Neuron (in vitro differentiated cells): ENCODE measurements around the gene F2RL2.

Source experiments
- H2AFZ ChIP-seq: one replicate; pipeline ENCODE4 v1.6.1; 2013; ENCODE audit warnings: low read depth, mild to moderate bottlenecking, inconsistent platforms, low read length, moderate library complexity
- H3K27me3 ChIP-seq: one replicate; pipeline ENCODE4 v1.6.1; 2013; ENCODE audit warnings: low read length; ENCODE audit not compliant: insufficient read depth
- H3K36me3 ChIP-seq: one replicate; pipeline ENCODE4 v1.6.1; 2013; ENCODE audit warnings: low read length; ENCODE audit not compliant: insufficient read depth
- H3K4me1 ChIP-seq: one replicate; pipeline ENCODE4 v1.6.1; 2013; ENCODE audit warnings: low read length; ENCODE audit not compliant: insufficient read depth
- H3K4me3 ChIP-seq: 2 replicates; pipeline ENCODE4 v1.5.1; 2013; ENCODE audit warnings: mild to moderate bottlenecking, low read length, moderate library complexity
- H3K9me3 ChIP-seq: one replicate; pipeline ENCODE4 v1.6.1; 2013; ENCODE audit warnings: low read length

The F2RL2 gene

DNA sequence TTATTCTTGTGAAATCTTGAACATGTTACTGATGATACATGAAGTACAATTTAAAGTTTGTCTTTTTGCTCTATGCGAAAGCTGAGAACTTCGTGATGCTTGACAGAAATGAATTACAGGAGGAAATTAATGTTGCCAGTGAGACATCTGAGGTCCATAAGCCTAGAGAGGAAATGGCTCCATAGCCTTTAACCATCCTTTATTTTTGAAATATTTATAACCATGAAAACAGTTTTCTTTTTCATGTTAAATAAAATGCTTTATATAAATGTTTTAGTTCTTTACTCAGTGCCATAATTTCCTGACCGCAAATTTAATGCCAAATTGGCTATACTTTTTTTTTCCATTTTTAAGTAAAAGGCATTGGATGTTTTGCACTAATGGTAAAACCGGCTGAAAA is 29.1 kb downstream of the F2RL2 start:
- H2AFZ ChIP-seq = no peak overlapping the region
- H3K4me3 ChIP-seq = no peak overlapping the region
- no peaks in the 10 kb centered on the region for H3K4me1 ChIP-seq
- peaks cover 1% of the 10 kb centered on the region for H3K9me3 ChIP-seq
- no peaks in the 10 kb centered on the region for H3K27me3 ChIP-seq
- peaks cover 14% of the 10 kb centered on the region for H3K36me3 ChIP-seq

DNA sequence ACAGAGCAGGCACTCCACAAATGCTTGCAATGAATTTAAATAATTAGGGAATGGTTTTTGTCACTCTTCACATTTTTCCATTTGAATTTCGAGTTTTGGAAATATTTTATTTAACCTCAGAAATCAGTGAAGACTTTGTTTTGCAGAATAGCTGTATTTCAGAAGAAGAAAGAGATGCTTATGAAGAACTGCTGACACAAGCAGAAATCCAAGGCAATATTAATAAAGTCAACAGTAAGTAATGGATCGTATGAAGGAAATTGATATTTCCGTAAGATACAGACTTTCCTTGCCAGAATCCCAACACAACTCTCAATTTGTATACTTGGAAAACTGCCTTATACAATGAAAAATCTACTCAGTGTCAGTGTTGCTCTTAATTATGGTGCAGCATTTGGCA is 30.5 kb downstream of the F2RL2 start:
- Histone ChIP-seq H3K36me3 (peaks cover 17% of the 10 kb centered on the region), H3K4me3 (no peak overlapping the region), H2AFZ (no peak overlapping the region), H3K9me3 (peaks cover 1% of the 10 kb centered on the region), H3K27me3 (no peaks in the 10 kb centered on the region), H3K4me1 (no peaks in the 10 kb centered on the region)

DNA sequence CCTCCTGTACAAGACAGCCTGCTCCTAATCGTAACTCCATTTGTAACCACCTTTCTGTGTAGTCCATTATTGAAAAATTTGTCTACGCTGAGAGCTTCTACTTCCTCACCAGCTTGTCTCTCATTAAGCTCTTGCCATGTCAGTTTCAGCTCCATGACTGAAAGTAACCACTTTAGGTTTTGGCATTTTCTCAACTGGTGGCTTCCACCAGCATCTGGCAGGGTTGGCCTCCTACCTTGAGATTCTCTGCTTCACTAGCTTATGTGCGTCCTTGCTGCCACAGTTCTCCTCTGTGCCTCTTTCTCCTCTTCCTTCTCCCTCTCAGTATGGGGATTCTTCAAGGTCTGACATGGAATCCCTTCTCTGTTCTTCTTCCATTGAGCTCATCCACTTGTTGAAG is 31.8 kb downstream of the F2RL2 start:
- Histone ChIP-seq H2AFZ (no peak overlapping the region), H3K9me3 (no peaks in the 10 kb centered on the region), H3K27me3 (no peaks in the 10 kb centered on the region), H3K36me3 (peaks cover 15% of the 10 kb centered on the region), H3K4me1 (no peaks in the 10 kb centered on the region), H3K4me3 (no peak overlapping the region)

GRCh38 chr5:76590027-76590426 is 33.2 kb downstream of the F2RL2 start:
- H3K4me1 ChIP-seq = no peaks in the 10 kb centered on the region
- no peak overlapping the region for H2AFZ ChIP-seq
- no peaks in the 10 kb centered on the region for H3K9me3 ChIP-seq
- H3K27me3 ChIP-seq = no peaks in the 10 kb centered on the region
- H3K36me3 ChIP-seq = peaks cover 15% of the 10 kb centered on the region
- no peak overlapping the region for H3K4me3 ChIP-seq

DNA sequence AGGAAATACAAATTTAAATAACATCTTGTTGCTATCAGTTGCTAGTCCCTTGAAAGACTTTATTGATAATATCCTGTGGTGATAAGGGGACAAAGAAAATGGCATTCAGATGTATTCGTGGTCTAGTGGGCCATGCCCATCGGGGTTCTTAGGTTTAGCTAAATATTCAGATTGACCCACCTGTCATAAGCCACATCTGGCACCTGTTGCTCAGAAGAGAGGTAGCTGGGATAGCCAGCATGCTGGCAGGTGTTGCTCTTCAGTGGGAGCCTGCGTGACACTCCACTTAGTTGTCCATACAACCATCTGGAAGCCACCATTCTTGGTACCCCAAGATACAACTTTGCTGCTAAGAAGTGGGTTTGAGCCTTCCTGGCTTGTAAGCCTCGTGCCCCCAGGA is 36.7 kb downstream of the F2RL2 start:
- no peak overlapping the region for H3K4me3 ChIP-seq
- H3K27me3 ChIP-seq = no peaks in the 10 kb centered on the region
- no peaks in the 10 kb centered on the region for H3K9me3 ChIP-seq
- no peak overlapping the region for H2AFZ ChIP-seq
- H3K4me1 ChIP-seq = no peaks in the 10 kb centered on the region
- peaks cover 9% of the 10 kb centered on the region for H3K36me3 ChIP-seq

GRCh38 chr5:76585783-76586217 is 37.4 kb downstream of the F2RL2 start:
- Histone ChIP-seq H3K4me1 (no peaks in the 10 kb centered on the region), H3K27me3 (no peaks in the 10 kb centered on the region), H3K36me3 (peaks cover 9% of the 10 kb centered on the region), H3K9me3 (no peaks in the 10 kb centered on the region), H3K4me3 (no peak overlapping the region), H2AFZ (no peak overlapping the region)

DNA sequence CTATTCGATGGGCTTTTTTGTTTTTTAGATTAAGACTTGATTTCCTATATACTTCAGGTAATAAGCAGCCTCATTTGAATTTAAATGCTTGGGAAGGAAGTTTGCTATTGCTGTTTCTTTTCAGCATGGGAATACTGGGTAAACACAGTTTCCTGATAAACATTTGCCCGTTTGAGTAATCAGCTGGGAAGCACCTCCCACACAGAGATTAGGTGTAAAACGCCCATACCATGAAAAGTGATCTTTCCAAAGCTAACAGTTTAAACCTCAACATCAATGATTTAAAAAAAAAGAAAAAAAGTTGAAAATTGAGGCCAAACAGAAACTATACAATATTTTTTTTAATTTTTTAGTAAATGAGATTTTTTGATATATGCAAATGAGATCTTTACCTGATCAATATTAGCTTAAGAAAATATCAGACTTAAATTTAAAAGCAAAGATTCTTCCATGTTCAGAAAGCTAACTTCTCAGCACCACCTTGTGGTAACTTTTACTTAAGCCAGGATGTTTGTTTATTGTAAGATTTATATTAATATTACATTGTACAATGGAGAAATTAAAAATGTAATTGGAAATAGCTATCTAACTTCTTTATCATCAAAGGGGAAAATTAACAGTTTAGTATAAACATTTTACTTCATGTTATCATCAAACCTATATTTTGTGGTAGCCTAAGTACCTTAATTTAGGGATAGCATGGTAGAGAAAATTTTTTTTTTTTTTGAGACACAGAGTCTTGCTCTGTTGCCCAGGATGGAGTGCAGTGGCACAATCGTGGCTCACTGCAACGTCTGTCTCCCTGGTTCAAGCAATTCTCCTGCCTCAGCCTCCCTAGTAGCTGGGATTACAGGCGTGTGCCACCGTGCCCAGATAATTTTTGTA is 39.8 kb downstream of the F2RL2 start:
- Histone ChIP-seq H3K4me3 (no peak overlapping the region), H3K4me1 (no peaks in the 10 kb centered on the region), H3K36me3 (no peaks in the 10 kb centered on the region), H3K9me3 (no peaks in the 10 kb centered on the region), H3K27me3 (no peaks in the 10 kb centered on the region), H2AFZ (no peak overlapping the region)

- H3K9me3 ChIP-seq = no peaks in the 10 kb centered on the region
- no peaks in the 10 kb centered on the region for H3K27me3 ChIP-seq
- H2AFZ ChIP-seq = no peak overlapping the region
- H3K4me1 ChIP-seq = no peaks in the 10 kb centered on the region
- no peaks in the 10 kb centered on the region for H3K36me3 ChIP-seq
- H3K4me3 ChIP-seq = no peak overlapping the region
Observed at GRCh38 chr5:76582230-76583162, 40.7 kb downstream of the F2RL2 start.

GRCh38 chr5:76580981-76581380 is 42.2 kb downstream of the F2RL2 start:
- Histone ChIP-seq H3K4me1 (no peaks in the 10 kb centered on the region), H3K27me3 (no peaks in the 10 kb centered on the region), H2AFZ (no peak overlapping the region), H3K4me3 (no peak overlapping the region), H3K36me3 (no peaks in the 10 kb centered on the region), H3K9me3 (no peaks in the 10 kb centered on the region)

DNA sequence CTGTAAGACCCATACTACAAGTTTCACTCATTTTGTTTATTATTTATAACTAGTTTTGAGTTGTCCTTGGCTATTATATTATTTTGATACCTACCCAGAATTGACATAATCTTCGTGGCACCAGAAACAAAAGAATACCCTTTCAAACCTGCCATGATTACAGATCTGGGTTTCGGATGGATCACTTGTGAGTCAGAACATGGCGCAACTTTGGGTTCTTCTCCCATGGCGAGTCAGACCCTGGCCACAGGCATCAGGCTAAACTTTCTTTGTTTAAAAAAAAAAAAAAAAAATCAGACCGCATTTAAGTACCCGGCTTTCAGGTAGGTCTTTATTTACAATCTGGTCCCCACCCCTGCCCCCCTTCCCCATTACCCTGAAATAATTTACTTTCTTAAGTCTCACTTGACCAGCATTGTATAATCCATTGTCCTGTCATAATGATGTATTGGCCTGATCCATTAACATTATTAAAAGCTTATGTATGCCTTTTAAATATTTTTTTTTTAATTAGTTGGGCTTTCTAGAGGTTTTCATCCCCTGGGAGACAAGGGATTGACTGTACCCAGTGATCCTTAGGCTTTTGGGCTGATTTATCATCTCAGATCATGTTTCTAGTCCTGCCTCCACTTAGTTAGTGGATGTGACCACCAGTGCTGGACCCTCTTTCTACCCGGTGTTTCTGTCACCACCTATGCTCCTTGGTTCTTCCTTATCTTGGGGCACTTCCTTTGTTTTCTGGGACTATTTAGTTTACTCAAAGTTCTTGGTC is 43.9 kb downstream of the F2RL2 start:
- H3K4me1 ChIP-seq = no peaks in the 10 kb centered on the region
- H3K27me3 ChIP-seq = no peaks in the 10 kb centered on the region
- H3K9me3 ChIP-seq = no peaks in the 10 kb centered on the region
- no peaks in the 10 kb centered on the region for H3K36me3 ChIP-seq
- no peak overlapping the region for H3K4me3 ChIP-seq
- no peak overlapping the region for H2AFZ ChIP-seq

DNA sequence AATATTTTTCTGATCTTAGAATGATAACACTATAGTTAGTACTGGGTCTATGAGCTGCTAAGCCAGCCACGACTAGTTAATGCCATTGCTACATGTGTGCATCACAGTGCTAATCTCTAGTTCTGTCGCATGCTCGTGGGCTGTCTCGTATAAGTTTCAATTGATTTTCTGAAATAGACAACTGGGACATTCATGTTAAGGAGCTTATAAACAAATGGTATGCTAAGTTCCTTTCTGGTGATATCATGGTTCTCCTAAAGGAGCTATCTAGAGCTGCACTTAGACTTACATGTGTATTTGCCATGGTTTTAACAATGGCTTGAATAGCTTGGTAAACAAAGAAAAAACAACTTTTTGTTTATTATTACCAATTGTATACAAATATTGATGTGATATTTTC is 46.2 kb downstream of the F2RL2 start:
- Histone ChIP-seq H3K9me3 (no peaks in the 10 kb centered on the region), H2AFZ (no peak overlapping the region), H3K4me1 (no peaks in the 10 kb centered on the region), H3K27me3 (no peaks in the 10 kb centered on the region), H3K36me3 (no peaks in the 10 kb centered on the region), H3K4me3 (no peak overlapping the region)

DNA sequence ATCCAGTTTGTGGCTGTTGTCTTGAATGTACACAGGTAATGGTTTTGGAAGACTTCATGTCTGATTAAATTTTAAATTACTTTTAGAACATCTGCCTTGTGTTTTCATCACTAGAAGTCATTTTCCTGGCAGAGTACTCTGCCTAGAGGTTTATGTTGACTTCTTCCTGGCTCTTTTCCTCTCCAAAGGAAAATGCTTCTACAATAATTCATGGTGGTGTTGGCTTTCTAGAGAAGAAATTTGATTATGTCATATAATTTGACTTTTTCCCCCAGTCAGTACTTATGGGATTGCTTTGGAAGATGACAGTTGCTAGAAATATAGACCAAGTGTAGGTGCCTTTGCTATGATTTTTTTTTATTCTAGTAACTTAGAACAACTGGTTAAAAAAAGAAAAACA is 46.8 kb downstream of the F2RL2 start:
- H2AFZ ChIP-seq = no peak overlapping the region
- H3K27me3 ChIP-seq = no peaks in the 10 kb centered on the region
- H3K4me3 ChIP-seq = no peak overlapping the region
- H3K4me1 ChIP-seq = no peaks in the 10 kb centered on the region
- H3K9me3 ChIP-seq = no peaks in the 10 kb centered on the region
- no peaks in the 10 kb centered on the region for H3K36me3 ChIP-seq

GRCh38 chr5:76571559-76571958 is 51.6 kb downstream of the F2RL2 start:
- Histone ChIP-seq H3K27me3 (no peaks in the 10 kb centered on the region), H3K4me1 (no peaks in the 10 kb centered on the region), H3K4me3 (no peak overlapping the region), H3K36me3 (no peaks in the 10 kb centered on the region), H3K9me3 (no peaks in the 10 kb centered on the region), H2AFZ (no peak overlapping the region)
